Keratinocyte (primary cell): ENCODE results near the gene KDM4B. TPM values are rescaled to one million over a fixed set of nuclear protein-coding genes. Genes with fewer than 3 reads are reported as not detected.

ENCODE experiments used
- DNase-seq: peaks from one replicate; pipeline ENCODE4 v3.0.0-alpha.2; 2011; ENCODE audit warnings: low read depth, missing footprints, low spot score
- FAIRE-seq: peaks from 2 replicates; lab custom pipeline; 2011; peaks lifted over from hg19 to GRCh38; lab: Jason Lieb, UNC
- H2AFZ ChIP-seq: 2 replicates; pipeline ENCODE4 v1.6.0; 2012; ENCODE audit warnings: low read length, control low read depth, inconsistent platforms; ENCODE audit not compliant: control insufficient read depth
- H3K27ac ChIP-seq: 2 replicates; pipeline ENCODE4 v1.5.1; 2011; ENCODE audit warnings: low read length; ENCODE audit not compliant: control insufficient read depth, insufficient read depth
- H3K27me3 ChIP-seq: 3 replicates; pipeline ENCODE4 v1.6.0; 2011; ENCODE audit warnings: low read length; ENCODE audit not compliant: control insufficient read depth, insufficient read depth; ENCODE audit errors: extremely low read depth
- H3K36me3 ChIP-seq, 2 experiments: 2 replicates in 1 of 2; 3 replicates in 1 of 2; pipeline ENCODE4 v1.5.1; 2011; ENCODE audit warnings: low read length in 2 of 2, mild to moderate bottlenecking in 1 of 2; ENCODE audit not compliant: control insufficient read depth in 2 of 2, insufficient read depth in 2 of 2; ENCODE audit errors: extremely low read depth in 1 of 2
- H3K4me1 ChIP-seq: 3 replicates; pipeline ENCODE4 v1.5.1; 2011; ENCODE audit warnings: low read length; ENCODE audit not compliant: control insufficient read depth, insufficient read depth; ENCODE audit errors: extremely low read depth
- H3K4me2 ChIP-seq: 3 replicates; pipeline ENCODE4 v1.6.0; 2011; ENCODE audit warnings: low read depth, low read length; ENCODE audit not compliant: control insufficient read depth, insufficient read depth; ENCODE audit errors: extremely low read depth
- H3K4me3 ChIP-seq, 3 experiments: fragments of 200-600 bp in 1 of 3; sonication (generic) in 1 of 3; 2 replicates in 2 of 3; 3 replicates in 1 of 3; pipeline ENCODE4 v1.5.1; 2011 to 2016; ENCODE audit warnings: low read length in 3 of 3, mild to moderate bottlenecking in 3 of 3, control low read depth in 2 of 3, inconsistent platforms in 1 of 3, low read depth in 1 of 3, mixed read lengths in 1 of 3, mixed run types in 1 of 3, moderate library complexity in 1 of 3; ENCODE audit not compliant: control insufficient read depth in 2 of 3, insufficient read depth in 2 of 3; ENCODE audit errors: extremely low read depth in 1 of 3
- H3K79me2 ChIP-seq: 2 replicates; pipeline ENCODE4 v1.6.0; 2012; ENCODE audit warnings: low read length; ENCODE audit not compliant: control insufficient read depth, insufficient read depth
- H3K9ac ChIP-seq: 3 replicates; pipeline ENCODE4 v1.6.0; 2011; ENCODE audit warnings: low read length; ENCODE audit not compliant: control insufficient read depth, insufficient read depth; ENCODE audit errors: extremely low read depth
- H3K9me1 ChIP-seq: 3 replicates; pipeline ENCODE4 v1.6.0; 2011; ENCODE audit warnings: low read length; ENCODE audit not compliant: control insufficient read depth, insufficient read depth; ENCODE audit errors: extremely low read depth
- H3K9me3 ChIP-seq: 2 replicates; pipeline ENCODE4 v1.5.1; 2012; ENCODE audit warnings: low read depth, low read length; ENCODE audit not compliant: control insufficient read depth
- H4K20me1 ChIP-seq: 3 replicates; pipeline ENCODE4 v1.6.0; 2011; ENCODE audit warnings: low read length; ENCODE audit not compliant: control insufficient read depth, insufficient read depth; ENCODE audit errors: extremely low read depth
- EZH2 ChIP-seq: IDR thresholded peaks from one replicate; pipeline ENCODE4 v1.6.1; 2012; ENCODE audit warnings: inconsistent platforms, mild to moderate bottlenecking, low read length, moderate library complexity
- dilution Hi-C: fragments of 300-500 bp; cut with MboI; formaldehyde crosslinking; loops from one replicate; pipeline ENCODE4 v1.7.0; 2020; ENCODE audit warnings: low sequenced_read_pairs; ENCODE audit not compliant: extremely low pct_ligation_motif_present
- polyA plus RNA-seq, 5 experiments: library from polyadenylated mRNA; depleted of rRNA in 3 of 5; stranded (reverse) in 3 of 5; stranded (forward) in 1 of 5; unstranded in 1 of 5; fragments of >200 nt; gene quantifications; 1 replicate in 1 of 5; 2 replicates in 3 of 5; 3 replicates in 1 of 5; pipeline versions ENCODE4 v1.2.1 to v1.2.3, GENCODE V29; 2011 to 2012; ENCODE audit warnings: missing spikeins in 2 of 5, low read depth in 1 of 5, low replicate concordance in 1 of 5
- TF ChIP-seq, protein P1 (sequence below), 3 experiments: IDR thresholded peaks in 1 of 3; conservative IDR thresholded peaks in 1 of 3; optimal IDR thresholded peaks in 1 of 3; 2 replicates in 2 of 3; 3 replicates in 1 of 3; pipeline versions ENCODE3 to v1.5.1; 2011; ENCODE audit warnings: low read length in 3 of 3, mild to moderate bottlenecking in 3 of 3, moderate library complexity in 2 of 3, control low read depth in 1 of 3, inconsistent platforms in 1 of 3; ENCODE audit not compliant: insufficient read depth in 2 of 3; ENCODE audit errors: extremely low read depth in 1 of 3

Gene KDM4B
- polyA plus RNA-seq, 1 donor (not counting 4 experiments of a cell fraction or from before 2014, with no cell fraction given) = 6.2 TPM

DNA sequence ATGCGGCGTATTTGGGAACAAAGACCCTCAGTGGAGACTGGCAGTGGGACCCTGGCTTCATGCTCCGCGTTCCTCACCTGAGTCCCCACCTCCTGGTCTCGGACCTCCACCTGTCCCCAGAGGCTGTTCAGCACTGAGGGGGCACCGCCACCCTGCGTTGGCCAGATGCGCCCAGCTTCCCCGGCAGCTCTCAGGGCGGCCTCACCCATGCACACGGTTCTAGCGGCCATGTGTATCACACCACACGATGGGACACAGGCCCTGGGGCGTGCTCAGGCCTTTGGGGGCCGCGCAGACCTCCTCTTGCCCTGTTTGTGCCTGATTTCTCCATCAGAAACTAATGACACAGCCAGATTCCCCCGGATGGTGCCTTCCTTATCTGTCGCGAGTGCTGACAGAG, 138.1 kb downstream of the KDM4B start:
- Histone ChIP-seq H3K4me1 (peaks cover 5% of the 10 kb centered on the region), H4K20me1 (peaks cover 2% of the 10 kb centered on the region), H3K27ac (no peak overlapping the region), H3K27me3 (no peaks in the 10 kb centered on the region), H3K9ac (no peak overlapping the region), H3K36me3 (peaks cover 10 to 20% of the 10 kb centered on the region in 2 experiments), H2AFZ (no peak overlapping the region), H3K4me3 (no peak overlapping the region), H3K9me1 (no peaks in the 10 kb centered on the region), H3K79me2 (no peaks in the 10 kb centered on the region), H3K4me2 (no peak overlapping the region), H3K9me3 (no peaks in the 10 kb centered on the region)
- DNase-seq (no peak), FAIRE-seq (no peak)
- dilution Hi-C loops = no loop called here
- TF ChIP-seq EZH2 = no peak
- TF ChIP-seq, protein P1, sequence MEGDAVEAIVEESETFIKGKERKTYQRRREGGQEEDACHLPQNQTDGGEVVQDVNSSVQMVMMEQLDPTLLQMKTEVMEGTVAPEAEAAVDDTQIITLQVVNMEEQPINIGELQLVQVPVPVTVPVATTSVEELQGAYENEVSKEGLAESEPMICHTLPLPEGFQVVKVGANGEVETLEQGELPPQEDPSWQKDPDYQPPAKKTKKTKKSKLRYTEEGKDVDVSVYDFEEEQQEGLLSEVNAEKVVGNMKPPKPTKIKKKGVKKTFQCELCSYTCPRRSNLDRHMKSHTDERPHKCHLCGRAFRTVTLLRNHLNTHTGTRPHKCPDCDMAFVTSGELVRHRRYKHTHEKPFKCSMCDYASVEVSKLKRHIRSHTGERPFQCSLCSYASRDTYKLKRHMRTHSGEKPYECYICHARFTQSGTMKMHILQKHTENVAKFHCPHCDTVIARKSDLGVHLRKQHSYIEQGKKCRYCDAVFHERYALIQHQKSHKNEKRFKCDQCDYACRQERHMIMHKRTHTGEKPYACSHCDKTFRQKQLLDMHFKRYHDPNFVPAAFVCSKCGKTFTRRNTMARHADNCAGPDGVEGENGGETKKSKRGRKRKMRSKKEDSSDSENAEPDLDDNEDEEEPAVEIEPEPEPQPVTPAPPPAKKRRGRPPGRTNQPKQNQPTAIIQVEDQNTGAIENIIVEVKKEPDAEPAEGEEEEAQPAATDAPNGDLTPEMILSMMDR (optimal IDR thresholded peaks at IDR 0.05 in 1 of 3, IDR thresholded peaks at IDR 0.05 in 1 of 3, conservative IDR thresholded peaks at IDR 0.05 in 1 of 3; ENCODE audit: extremely low read depth in 1 of 3, insufficient read depth in 2 of 3, low read length in 3 of 3) = no peak

DNA sequence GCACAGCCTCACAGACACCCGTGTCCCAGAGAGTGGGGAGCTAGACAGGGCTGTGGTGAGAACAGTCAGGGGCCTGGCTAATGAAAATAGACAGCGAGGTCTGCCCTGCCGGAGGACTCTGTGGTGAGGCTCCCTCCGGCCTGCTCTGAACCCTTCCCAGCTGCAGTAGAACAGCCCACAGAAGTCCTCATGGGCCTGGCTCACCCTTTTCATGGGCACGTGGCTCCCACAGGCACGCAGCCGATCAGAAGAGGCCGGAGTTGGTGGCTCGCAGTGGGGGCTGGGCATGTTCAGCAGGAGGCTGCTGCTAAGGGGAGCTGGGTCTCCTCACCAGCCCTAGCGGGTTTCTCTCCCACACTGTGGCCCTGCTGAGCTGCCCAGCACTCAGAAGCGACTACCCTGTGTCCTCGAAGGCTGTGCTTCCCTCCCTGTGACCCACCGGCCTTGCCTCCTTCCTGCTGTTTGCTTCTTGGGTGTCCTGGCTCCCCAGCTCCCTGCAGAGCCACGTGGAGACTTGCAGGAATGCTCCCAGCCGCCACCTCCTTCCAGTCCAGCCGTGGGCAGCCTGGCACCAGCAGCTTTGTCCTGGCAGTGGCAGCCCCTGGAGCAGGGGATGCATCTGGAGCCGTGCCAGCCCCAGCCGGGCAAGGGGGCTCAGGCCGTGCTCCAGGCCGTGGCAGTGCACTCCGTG, 138.7 kb downstream of the KDM4B start:
- dilution Hi-C loops = no loop called here
- H3K9me3 ChIP-seq = no peaks in the 10 kb centered on the region
- no peak overlapping the region for H2AFZ ChIP-seq
- H3K27me3 ChIP-seq = no peaks in the 10 kb centered on the region
- FAIRE-seq (no peak), DNase-seq (no peak)
- H3K4me1 ChIP-seq = peaks cover 5% of the 10 kb centered on the region
- H3K9ac ChIP-seq = no peak overlapping the region
- TF ChIP-seq EZH2 = no peak
- TF ChIP-seq, protein P1 (optimal IDR thresholded peaks at IDR 0.05 in 1 of 3, IDR thresholded peaks at IDR 0.05 in 1 of 3, conservative IDR thresholded peaks at IDR 0.05 in 1 of 3; ENCODE audit: extremely low read depth in 1 of 3, insufficient read depth in 2 of 3, low read length in 3 of 3) = no peak
- H3K4me2 ChIP-seq = no peak overlapping the region
- H3K27ac ChIP-seq = no peak overlapping the region
- peaks cover 12 to 25% of the 10 kb centered on the region in 2 experiments for H3K36me3 ChIP-seq
- H4K20me1 ChIP-seq = peaks cover 2% of the 10 kb centered on the region
- no peak overlapping the region for H3K4me3 ChIP-seq
- no peaks in the 10 kb centered on the region for H3K79me2 ChIP-seq
- H3K9me1 ChIP-seq = no peaks in the 10 kb centered on the region
